ENCODE measurements around the gene TES.
"Not testable (repeated sequence)": the region's sequence is repeated elsewhere in the genome, so short reads cannot be mapped to it uniquely, and the experiment has no call there.

Gene TES

GRCh38 chr7:116166156-116166555 lies 44.2 kb upstream of the TES start:
- H3K4me3 ChIP-seq (ENCODE audit: low read depth, low read length): no peak overlapping the region
- TF ChIP-seq CTCF (IDR thresholded peaks at IDR 0.05; ENCODE audit: low read depth, low read length): no peak

- no peak overlapping the region for H3K4me3 ChIP-seq (ENCODE audit: low read depth, low read length)
- TF ChIP-seq CTCF (IDR thresholded peaks at IDR 0.05; ENCODE audit: low read depth, low read length): no peak
Observed at GRCh38 chr7:116167177-116167576, 43.2 kb upstream of the TES start.

GRCh38 chr7:116169060-116169459 lies 41.3 kb upstream of the TES start:
- no peak for TF ChIP-seq CTCF (IDR thresholded peaks at IDR 0.05; ENCODE audit: low read depth, low read length)
- H3K4me3 ChIP-seq (ENCODE audit: low read depth, low read length): no peak overlapping the region

- no peak overlapping the region for H3K4me3 ChIP-seq (ENCODE audit: low read depth, low read length)
- TF ChIP-seq CTCF (IDR thresholded peaks at IDR 0.05; ENCODE audit: low read depth, low read length): no peak
Observed at GRCh38 chr7:116170180-116170579, 40.2 kb upstream of the TES start.

- TF ChIP-seq CTCF (IDR thresholded peaks at IDR 0.05; ENCODE audit: low read depth, low read length): no peak
- H3K4me3 ChIP-seq (ENCODE audit: low read depth, low read length): no peak overlapping the region
Observed at GRCh38 chr7:116171094-116171493, 39.2 kb upstream of the TES start.

- TF ChIP-seq CTCF (IDR thresholded peaks at IDR 0.05; ENCODE audit: low read depth, low read length): no peak
- no peak overlapping the region for H3K4me3 ChIP-seq (ENCODE audit: low read depth, low read length)
Observed at GRCh38 chr7:116172353-116172752, 38.0 kb upstream of the TES start.

- TF ChIP-seq CTCF (IDR thresholded peaks at IDR 0.05; ENCODE audit: low read depth, low read length): no peak
- H3K4me3 ChIP-seq (ENCODE audit: low read depth, low read length): no peak overlapping the region
Observed at GRCh38 chr7:116173051-116174028, 37.0 kb upstream of the TES start.

- H3K4me3 ChIP-seq (ENCODE audit: low read depth, low read length): not testable (repeated sequence)
Observed at GRCh38 chr7:116175095-116175494, 35.2 kb upstream of the TES start.

Measured in WI38 (cell line).